ENCODE data around the gene ADAMTS9. TPM values are rescaled to one million over a fixed set of nuclear protein-coding genes. Genes with fewer than 3 reads are reported as not detected.
"Not testable (repeated sequence)": the region's sequence is repeated elsewhere in the genome, so short reads cannot be mapped to it uniquely, and the experiment has no call there.

ADAMTS9 gene
- total RNA-seq, 1 donor from 2014 or later = 5.1 TPM

- H3K4me3 Mint-ChIP-seq (ENCODE audit: unreplicated experiment) = no peak overlapping the region
- H3K4me1 Mint-ChIP-seq (ENCODE audit: low read depth) = peaks cover 19% of the 10 kb centered on the region
- no peaks in the 10 kb centered on the region for H3K36me3 Mint-ChIP-seq (ENCODE audit: low read depth)
- no peak for DNase-seq (ENCODE audit: low spot score)
- TF ChIP-seq CTCF (IDR thresholded peaks at IDR 0.05) = no peak
- H3K9me3 Mint-ChIP-seq (ENCODE audit: low read depth) = peaks cover 2% of the 10 kb centered on the region
- peak overlapping the region; percentile 59 for H3K27ac Mint-ChIP-seq (ENCODE audit: unreplicated experiment)
- peaks cover 2% of the 10 kb centered on the region for H3K27me3 Mint-ChIP-seq (ENCODE audit: low read depth)
Measured at GRCh38 chr3:64548200-64548889, 139.5 kb downstream of the ADAMTS9 start.

- Mint-ChIP-seq H3K9me3 (ENCODE audit: low read depth) (peaks cover 2% of the 10 kb centered on the region), H3K27ac (ENCODE audit: unreplicated experiment) (no peak overlapping the region), H3K4me1 (ENCODE audit: low read depth) (peaks cover 19% of the 10 kb centered on the region), H3K4me3 (ENCODE audit: unreplicated experiment) (no peak overlapping the region), H3K27me3 (ENCODE audit: low read depth) (peaks cover 2% of the 10 kb centered on the region), H3K36me3 (ENCODE audit: low read depth) (no peaks in the 10 kb centered on the region)
- DNase-seq (ENCODE audit: low spot score) = no peak
- no peak for TF ChIP-seq CTCF (IDR thresholded peaks at IDR 0.05)
Measured at GRCh38 chr3:64546856-64547255, 140.9 kb downstream of the ADAMTS9 start.

- H3K36me3 Mint-ChIP-seq (ENCODE audit: low read depth); H3K27me3 Mint-ChIP-seq (ENCODE audit: low read depth): not testable (repeated sequence)
- peaks cover 19% of the 10 kb centered on the region for H3K4me1 Mint-ChIP-seq (ENCODE audit: low read depth)
Measured at GRCh38 chr3:64545239-64545638, 142.6 kb downstream of the ADAMTS9 start.

GRCh38 chr3:64541803-64542202 lies 146.0 kb downstream of the ADAMTS9 start:
- Mint-ChIP-seq H3K27ac (ENCODE audit: unreplicated experiment) (no peak overlapping the region), H3K4me3 (ENCODE audit: unreplicated experiment) (no peak overlapping the region), H3K9me3 (ENCODE audit: low read depth) (peaks cover 4% of the 10 kb centered on the region), H3K36me3 (ENCODE audit: low read depth) (peaks cover 4% of the 10 kb centered on the region), H3K27me3 (ENCODE audit: low read depth) (peaks cover 2% of the 10 kb centered on the region), H3K4me1 (ENCODE audit: low read depth) (no peaks in the 10 kb centered on the region)
- TF ChIP-seq CTCF (IDR thresholded peaks at IDR 0.05) = no peak
- no peak for DNase-seq (ENCODE audit: low spot score)

More at GRCh38 chr3:64545239-64545638, 142.6 kb downstream of the ADAMTS9 start:
- not testable (repeated sequence) for H3K27ac Mint-ChIP-seq (ENCODE audit: unreplicated experiment); H3K9me3 Mint-ChIP-seq (ENCODE audit: low read depth); DNase-seq (ENCODE audit: low spot score); H3K4me3 Mint-ChIP-seq (ENCODE audit: unreplicated experiment)

- TF ChIP-seq CTCF (IDR thresholded peaks at IDR 0.05) = no peak
- Mint-ChIP-seq H3K27me3 (ENCODE audit: low read depth) (peaks cover 2% of the 10 kb centered on the region), H3K36me3 (ENCODE audit: low read depth) (peaks cover 4% of the 10 kb centered on the region), H3K27ac (ENCODE audit: unreplicated experiment) (no peak overlapping the region), H3K4me3 (ENCODE audit: unreplicated experiment) (no peak overlapping the region), H3K4me1 (ENCODE audit: low read depth) (no peaks in the 10 kb centered on the region), H3K9me3 (ENCODE audit: low read depth) (peaks cover 2% of the 10 kb centered on the region)
- DNase-seq (ENCODE audit: low spot score) = no peak
Measured at GRCh38 chr3:64539451-64540196, 148.2 kb downstream of the ADAMTS9 start.
